SK-N-SH (cell line): ENCODE results near the gene CLCN1.

Source experiments
- FOXJ3 ChIP-seq: sonication (generic); formaldehyde crosslinking; IDR thresholded peaks from 2 replicates; pipeline ENCODE4 v1.5.1; 2020; ENCODE audit warnings: mild to moderate bottlenecking, missing genetic modification reagents
- NFIC ChIP-seq: IDR thresholded peaks from 2 replicates; pipeline ENCODE4 v1.4.0; 2012; ENCODE audit warnings: borderline replicate concordance
- POLR2AphosphoS5 ChIP-seq: IDR thresholded peaks from 2 replicates; pipeline ENCODE4 v1.6.1; 2012; ENCODE audit warnings: low read depth, low read length
- TCF12 ChIP-seq: IDR thresholded peaks from 2 replicates; pipeline ENCODE4 v1.4.0; 2012
- TEAD4 ChIP-seq: IDR thresholded peaks from 2 replicates; pipeline ENCODE4 v1.4.0; 2012; ENCODE audit warnings: mild to moderate bottlenecking, borderline replicate concordance; ENCODE audit not compliant: insufficient read depth
- YY1 ChIP-seq: IDR thresholded peaks from 2 replicates; pipeline ENCODE4 v1.4.0; 2012; ENCODE audit warnings: low read depth, mild to moderate bottlenecking
- TF ChIP-seq, protein P1 (sequence below): fragments of 200-600 bp; sonication (generic); IDR thresholded peaks from 2 replicates; pipeline ENCODE4 v1.6.1; 2017; ENCODE audit warnings: antibody characterized with exemption, mild to moderate bottlenecking, moderate library complexity
- TF ChIP-seq, protein P2 (sequence below): IDR thresholded peaks from 2 replicates; pipeline ENCODE4 v1.6.1; 2012; ENCODE audit warnings: mild to moderate bottlenecking, low read depth, low read length, moderate library complexity

DNA sequence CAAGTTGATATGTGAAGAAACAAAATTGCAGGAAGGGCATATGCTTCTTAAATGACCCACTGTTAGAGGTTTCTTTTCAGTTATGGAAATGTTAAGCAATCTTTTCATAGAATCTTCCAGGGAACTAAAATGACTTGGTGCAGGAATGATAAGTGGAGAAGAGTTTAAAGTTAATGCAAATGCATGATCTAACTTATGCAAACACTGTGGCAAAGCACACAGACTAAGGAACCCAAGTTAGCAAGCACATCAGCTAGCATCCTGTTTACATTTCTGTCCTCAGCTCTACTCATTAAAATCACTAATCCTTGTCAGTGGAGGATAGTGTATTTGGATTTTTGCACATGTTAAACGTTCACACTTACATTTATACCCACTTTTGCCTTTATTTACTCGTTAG, 9.3 kb downstream of the CLCN1 start:
- TF ChIP-seq, protein P1, sequence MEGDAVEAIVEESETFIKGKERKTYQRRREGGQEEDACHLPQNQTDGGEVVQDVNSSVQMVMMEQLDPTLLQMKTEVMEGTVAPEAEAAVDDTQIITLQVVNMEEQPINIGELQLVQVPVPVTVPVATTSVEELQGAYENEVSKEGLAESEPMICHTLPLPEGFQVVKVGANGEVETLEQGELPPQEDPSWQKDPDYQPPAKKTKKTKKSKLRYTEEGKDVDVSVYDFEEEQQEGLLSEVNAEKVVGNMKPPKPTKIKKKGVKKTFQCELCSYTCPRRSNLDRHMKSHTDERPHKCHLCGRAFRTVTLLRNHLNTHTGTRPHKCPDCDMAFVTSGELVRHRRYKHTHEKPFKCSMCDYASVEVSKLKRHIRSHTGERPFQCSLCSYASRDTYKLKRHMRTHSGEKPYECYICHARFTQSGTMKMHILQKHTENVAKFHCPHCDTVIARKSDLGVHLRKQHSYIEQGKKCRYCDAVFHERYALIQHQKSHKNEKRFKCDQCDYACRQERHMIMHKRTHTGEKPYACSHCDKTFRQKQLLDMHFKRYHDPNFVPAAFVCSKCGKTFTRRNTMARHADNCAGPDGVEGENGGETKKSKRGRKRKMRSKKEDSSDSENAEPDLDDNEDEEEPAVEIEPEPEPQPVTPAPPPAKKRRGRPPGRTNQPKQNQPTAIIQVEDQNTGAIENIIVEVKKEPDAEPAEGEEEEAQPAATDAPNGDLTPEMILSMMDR, result no peak
- no peak for TF ChIP-seq NFIC
- no peak for TF ChIP-seq TEAD4
- TF ChIP-seq YY1, result no peak
- no peak for TF ChIP-seq TCF12
- TF ChIP-seq FOXJ3 (CRISPR knock-in tag), result no peak
- no peak for TF ChIP-seq POLR2AphosphoS5
- TF ChIP-seq, protein P2, sequence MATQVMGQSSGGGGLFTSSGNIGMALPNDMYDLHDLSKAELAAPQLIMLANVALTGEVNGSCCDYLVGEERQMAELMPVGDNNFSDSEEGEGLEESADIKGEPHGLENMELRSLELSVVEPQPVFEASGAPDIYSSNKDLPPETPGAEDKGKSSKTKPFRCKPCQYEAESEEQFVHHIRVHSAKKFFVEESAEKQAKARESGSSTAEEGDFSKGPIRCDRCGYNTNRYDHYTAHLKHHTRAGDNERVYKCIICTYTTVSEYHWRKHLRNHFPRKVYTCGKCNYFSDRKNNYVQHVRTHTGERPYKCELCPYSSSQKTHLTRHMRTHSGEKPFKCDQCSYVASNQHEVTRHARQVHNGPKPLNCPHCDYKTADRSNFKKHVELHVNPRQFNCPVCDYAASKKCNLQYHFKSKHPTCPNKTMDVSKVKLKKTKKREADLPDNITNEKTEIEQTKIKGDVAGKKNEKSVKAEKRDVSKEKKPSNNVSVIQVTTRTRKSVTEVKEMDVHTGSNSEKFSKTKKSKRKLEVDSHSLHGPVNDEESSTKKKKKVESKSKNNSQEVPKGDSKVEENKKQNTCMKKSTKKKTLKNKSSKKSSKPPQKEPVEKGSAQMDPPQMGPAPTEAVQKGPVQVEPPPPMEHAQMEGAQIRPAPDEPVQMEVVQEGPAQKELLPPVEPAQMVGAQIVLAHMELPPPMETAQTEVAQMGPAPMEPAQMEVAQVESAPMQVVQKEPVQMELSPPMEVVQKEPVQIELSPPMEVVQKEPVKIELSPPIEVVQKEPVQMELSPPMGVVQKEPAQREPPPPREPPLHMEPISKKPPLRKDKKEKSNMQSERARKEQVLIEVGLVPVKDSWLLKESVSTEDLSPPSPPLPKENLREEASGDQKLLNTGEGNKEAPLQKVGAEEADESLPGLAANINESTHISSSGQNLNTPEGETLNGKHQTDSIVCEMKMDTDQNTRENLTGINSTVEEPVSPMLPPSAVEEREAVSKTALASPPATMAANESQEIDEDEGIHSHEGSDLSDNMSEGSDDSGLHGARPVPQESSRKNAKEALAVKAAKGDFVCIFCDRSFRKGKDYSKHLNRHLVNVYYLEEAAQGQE, result no peak
